Measurements from ENCODE around the gene CHST11. TPM values are rescaled to one million over a fixed set of nuclear protein-coding genes. Genes with fewer than 3 reads are reported as not detected.

Gene CHST11
- total RNA-seq, 4 donors from 2014 or later = 2.1 to 7.3 (median 4.9) TPM

DNA sequence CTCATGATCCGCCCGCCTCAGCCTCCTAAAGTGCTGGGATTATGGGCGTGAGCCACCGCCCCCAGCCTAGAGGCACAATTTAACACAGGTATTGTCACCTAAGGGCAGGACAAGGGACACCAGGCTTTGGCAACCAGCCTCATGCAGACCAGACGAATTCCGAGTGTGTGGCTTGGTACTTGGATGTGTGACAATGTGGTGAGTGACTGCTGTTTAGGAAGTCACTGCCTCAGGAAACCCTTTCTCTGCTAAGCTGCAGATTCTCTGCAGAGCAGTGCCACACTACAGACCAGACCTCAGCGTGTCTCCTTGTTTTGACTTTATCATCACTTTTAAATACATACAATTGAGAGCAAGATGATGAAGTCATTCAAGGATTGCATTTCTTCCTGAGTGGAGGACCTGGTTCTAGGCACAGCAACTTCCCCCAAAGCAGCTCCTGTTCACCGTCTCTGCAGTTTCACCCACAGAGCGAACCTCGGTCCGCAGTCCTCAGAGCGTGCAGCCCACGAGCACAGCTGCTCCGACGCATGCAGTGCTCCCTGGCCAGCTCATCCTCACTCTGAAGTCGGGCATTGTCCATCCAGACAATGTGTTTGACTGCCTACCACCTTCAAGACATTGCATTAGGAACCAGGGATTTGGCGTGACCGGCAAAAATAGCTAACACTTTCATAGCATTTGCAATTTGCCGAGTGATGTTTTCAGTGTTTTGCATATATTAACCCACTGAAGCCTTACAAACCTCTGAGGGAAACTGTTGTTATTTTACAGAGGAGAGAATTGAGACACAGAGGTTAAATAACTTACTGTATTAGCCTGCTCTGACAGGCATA, 235.2 kb downstream of the CHST11 start:
- intact Hi-C loops (cut with DNase I; ENCODE audit: low total_unique reads) = no loop called here
- no peak overlapping the region for H3K4me3 ChIP-seq (ENCODE audit: low read depth, poor library complexity, severe bottlenecking)
- no peak for DNase-seq (ENCODE audit: low spot score in 2 of 2)
- WGBS, 2 donors = 81 to 88% methylated on average over 19 of the region's 19 CpGs
- TF ChIP-seq, protein P1, sequence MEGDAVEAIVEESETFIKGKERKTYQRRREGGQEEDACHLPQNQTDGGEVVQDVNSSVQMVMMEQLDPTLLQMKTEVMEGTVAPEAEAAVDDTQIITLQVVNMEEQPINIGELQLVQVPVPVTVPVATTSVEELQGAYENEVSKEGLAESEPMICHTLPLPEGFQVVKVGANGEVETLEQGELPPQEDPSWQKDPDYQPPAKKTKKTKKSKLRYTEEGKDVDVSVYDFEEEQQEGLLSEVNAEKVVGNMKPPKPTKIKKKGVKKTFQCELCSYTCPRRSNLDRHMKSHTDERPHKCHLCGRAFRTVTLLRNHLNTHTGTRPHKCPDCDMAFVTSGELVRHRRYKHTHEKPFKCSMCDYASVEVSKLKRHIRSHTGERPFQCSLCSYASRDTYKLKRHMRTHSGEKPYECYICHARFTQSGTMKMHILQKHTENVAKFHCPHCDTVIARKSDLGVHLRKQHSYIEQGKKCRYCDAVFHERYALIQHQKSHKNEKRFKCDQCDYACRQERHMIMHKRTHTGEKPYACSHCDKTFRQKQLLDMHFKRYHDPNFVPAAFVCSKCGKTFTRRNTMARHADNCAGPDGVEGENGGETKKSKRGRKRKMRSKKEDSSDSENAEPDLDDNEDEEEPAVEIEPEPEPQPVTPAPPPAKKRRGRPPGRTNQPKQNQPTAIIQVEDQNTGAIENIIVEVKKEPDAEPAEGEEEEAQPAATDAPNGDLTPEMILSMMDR (IDR thresholded peaks at IDR 0.05) = no peak
- TF ChIP-seq POLR2A (IDR thresholded peaks at IDR 0.05) = no peak

DNA sequence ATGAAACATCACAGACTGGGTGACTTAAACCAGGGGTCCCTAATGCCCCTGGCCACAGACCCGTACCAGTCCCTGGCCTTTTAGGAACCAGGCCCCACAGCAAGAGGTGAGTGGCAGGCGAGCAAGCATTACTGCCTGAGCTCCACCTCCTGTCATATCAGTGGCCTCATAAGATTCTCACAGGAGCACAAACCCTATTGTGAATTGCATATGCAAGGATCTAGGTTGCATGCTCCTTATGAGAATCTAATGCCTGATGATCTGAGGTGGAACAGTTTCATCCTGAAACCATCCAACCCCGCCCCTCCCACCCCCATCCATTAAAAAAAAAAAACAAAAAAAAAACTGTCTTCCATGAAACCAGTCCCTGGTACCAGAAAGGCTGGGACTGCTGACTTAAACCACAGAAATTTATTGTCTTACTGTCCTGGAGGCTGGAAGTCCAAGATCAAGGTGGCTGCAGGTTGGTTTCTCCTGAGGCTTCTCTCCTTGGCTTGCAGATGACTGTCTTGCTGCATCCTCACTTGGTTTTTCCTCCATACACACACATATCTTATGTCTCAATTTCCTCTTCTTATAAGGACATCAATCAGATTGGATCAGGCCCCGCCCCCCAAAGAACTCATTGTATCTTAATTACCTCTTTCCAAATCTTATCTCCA, 235.9 kb downstream of the CHST11 start:
- intact Hi-C loops (cut with DNase I; ENCODE audit: low total_unique reads) = no loop called here
- no peak for DNase-seq (ENCODE audit: low spot score in 2 of 2)
- H3K4me3 ChIP-seq (ENCODE audit: low read depth, poor library complexity, severe bottlenecking) = no peak overlapping the region
- TF ChIP-seq POLR2A (IDR thresholded peaks at IDR 0.05) = no peak
- TF ChIP-seq, protein P1 (IDR thresholded peaks at IDR 0.05) = no peak
- WGBS, 2 donors = 97 to 99% methylated on average over 4 of the region's 4 CpGs

DNA sequence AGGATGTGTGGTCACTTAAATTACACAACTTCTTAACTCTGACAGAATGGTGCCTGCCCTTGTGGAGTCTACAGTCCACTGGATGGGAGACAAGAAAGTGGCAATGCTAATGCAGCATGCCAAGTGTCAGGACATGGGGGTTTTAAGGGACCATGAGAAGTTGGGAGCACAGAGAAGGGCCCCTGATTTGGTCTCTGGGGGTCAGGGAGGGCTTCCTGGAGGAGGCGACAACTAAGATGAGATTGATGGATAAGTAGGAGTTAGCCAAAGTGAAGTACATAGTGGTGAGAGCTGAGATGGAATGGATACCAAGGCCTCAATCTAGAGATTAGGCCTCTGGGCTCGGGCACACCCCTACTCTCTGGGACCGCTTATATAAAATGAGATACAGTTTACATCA, 236.7 kb downstream of the CHST11 start:
- H3K4me3 ChIP-seq (ENCODE audit: low read depth, poor library complexity, severe bottlenecking) = no peak overlapping the region
- TF ChIP-seq, protein P1 (IDR thresholded peaks at IDR 0.05) = no peak
- no peak for TF ChIP-seq POLR2A (IDR thresholded peaks at IDR 0.05)
- intact Hi-C loops (cut with DNase I; ENCODE audit: low total_unique reads) = no loop called here
- WGBS, 2 donors = 88 to 96% methylated on average over 3 of the region's 3 CpGs
- no peak for DNase-seq (ENCODE audit: low spot score in 2 of 2)

DNA sequence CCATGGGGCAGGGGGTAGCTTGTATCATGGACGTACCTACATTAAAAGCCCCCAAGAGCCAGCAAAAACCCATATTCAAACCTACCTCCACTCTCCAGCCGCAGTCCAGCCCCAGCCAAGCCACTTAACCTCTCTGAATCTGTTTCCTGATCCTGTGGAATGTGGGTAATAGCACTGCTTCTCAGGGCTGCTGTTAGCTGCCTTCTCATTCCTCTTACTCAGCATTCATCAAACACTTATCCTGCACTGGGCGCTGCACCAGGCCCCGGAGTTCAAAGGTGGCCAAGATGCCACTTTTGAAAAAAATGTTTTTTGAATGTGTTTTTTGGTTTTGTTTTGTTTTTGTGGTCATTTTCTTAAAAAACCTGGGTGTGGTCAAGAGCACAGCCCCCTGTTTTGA, 237.4 kb downstream of the CHST11 start:
- intact Hi-C loops (cut with DNase I; ENCODE audit: low total_unique reads) = no loop called here
- no peak for DNase-seq (ENCODE audit: low spot score in 2 of 2)
- WGBS, 2 donors = 93 to 95% methylated on average over 4 of the region's 4 CpGs
- no peak overlapping the region for H3K4me3 ChIP-seq (ENCODE audit: low read depth, poor library complexity, severe bottlenecking)
- TF ChIP-seq, protein P1 (IDR thresholded peaks at IDR 0.05) = no peak
- TF ChIP-seq POLR2A (IDR thresholded peaks at IDR 0.05) = no peak

DNA sequence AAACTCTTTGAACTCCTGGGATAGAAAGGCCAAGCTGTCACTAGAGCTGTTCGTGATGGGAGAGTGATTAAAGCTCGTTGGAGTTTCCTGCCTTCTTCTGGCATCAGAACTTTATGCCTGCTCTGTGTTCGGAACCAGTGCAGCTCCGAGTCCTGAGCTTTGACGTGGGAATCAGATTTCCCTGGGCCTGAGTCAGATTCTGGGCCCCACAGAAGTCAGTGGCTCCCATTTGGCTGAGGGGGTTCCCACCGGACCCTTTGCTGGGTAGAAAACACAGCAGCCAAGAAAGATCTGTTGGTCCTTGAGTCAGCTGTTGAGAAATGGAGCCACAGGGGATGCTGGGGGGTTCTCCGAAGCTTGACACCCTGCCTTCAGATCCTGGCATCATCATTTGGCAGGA, 238.0 kb downstream of the CHST11 start:
- intact Hi-C loops (cut with DNase I; ENCODE audit: low total_unique reads) = no loop called here

More for the DNA sequence above, 238.0 kb downstream of the CHST11 start:
- no peak overlapping the region for H3K4me3 ChIP-seq (ENCODE audit: low read depth, poor library complexity, severe bottlenecking)
- DNase-seq (ENCODE audit: low spot score in 2 of 2) = no peak
- 69 to 76% methylated on average over 7 of the region's 7 CpGs for WGBS, 2 donors
- no peak for TF ChIP-seq POLR2A (IDR thresholded peaks at IDR 0.05)
- TF ChIP-seq, protein P1 (IDR thresholded peaks at IDR 0.05) = no peak
